HEK293T (cell line): ENCODE results near the gene TCIRG1.

ENCODE experiments used
- CTCF ChIA-PET: fragments of 350-600 bp; formaldehyde crosslinking; extraction: SDS; loops from one replicate; lab custom pipeline; 2021; ENCODE audit warnings: antibody characterized with exemption, inconsistent platforms; lab: Yijun Ruan, JAX
- POLR2A ChIA-PET: fragments of 350-600 bp; formaldehyde crosslinking; extraction: SDS; loops from one replicate; lab custom pipeline; 2020; ENCODE audit warnings: antibody characterized with exemption, inconsistent platforms; lab: Yijun Ruan, JAX
- DNase-seq: peaks from one replicate; pipeline ENCODE4 v3.0.0; 2012; ENCODE audit warnings: mixed read lengths; ENCODE audit errors: extremely low spot score
- ARNT ChIP-seq: fragments of 450-650 bp; IDR thresholded peaks from 2 replicates; pipeline ENCODE4 v1.6.1; 2017; ENCODE audit warnings: mild to moderate bottlenecking
- BHLHE40 ChIP-seq: fragments of 450-650 bp; IDR thresholded peaks from 2 replicates; pipeline ENCODE4 v1.6.1; 2016; ENCODE audit warnings: mild to moderate bottlenecking, moderate library complexity, borderline replicate concordance
- CTBP1 ChIP-seq: fragments of 450-650 bp; IDR thresholded peaks from 2 replicates; pipeline ENCODE4 v1.6.1; 2016; ENCODE audit warnings: borderline replicate concordance
- ELF4 ChIP-seq: fragments of 450-650 bp; IDR thresholded peaks from 2 replicates; pipeline ENCODE4 v1.6.1; 2017; ENCODE audit warnings: antibody characterized with exemption
- FOXA1 ChIP-seq: fragments of 450-650 bp; IDR thresholded peaks from 2 replicates; pipeline ENCODE4 v1.6.1; 2016; ENCODE audit warnings: mild to moderate bottlenecking
- FOXK2 ChIP-seq: fragments of 450-650 bp; IDR thresholded peaks from 2 replicates; pipeline ENCODE4 v1.6.1; 2016; ENCODE audit warnings: mild to moderate bottlenecking
- FOXM1 ChIP-seq: fragments of 450-650 bp; IDR thresholded peaks from 2 replicates; pipeline ENCODE4 v1.6.1; 2017; ENCODE audit warnings: mild to moderate bottlenecking, borderline replicate concordance
- HDGF ChIP-seq: fragments of 450-650 bp; IDR thresholded peaks from 2 replicates; pipeline ENCODE4 v1.6.1; 2017; ENCODE audit warnings: antibody characterized with exemption, borderline replicate concordance
- L3MBTL2 ChIP-seq: fragments of 450-650 bp; conservative IDR thresholded peaks from 2 replicates; pipeline ENCODE4 v1.6.1; 2016; ENCODE audit warnings: mild to moderate bottlenecking
- LEF1 ChIP-seq: fragments of 450-650 bp; IDR thresholded peaks from 2 replicates; pipeline ENCODE4 v1.6.1; 2017; ENCODE audit warnings: mild to moderate bottlenecking, borderline replicate concordance
- NFRKB ChIP-seq: fragments of 450-650 bp; IDR thresholded peaks from 2 replicates; pipeline ENCODE4 v1.6.1; 2016; ENCODE audit warnings: mild to moderate bottlenecking, moderate library complexity
- PKNOX1 ChIP-seq: fragments of 450-650 bp; IDR thresholded peaks from 2 replicates; pipeline ENCODE4 v1.6.1; 2016
- SP1 ChIP-seq: fragments of 450-650 bp; IDR thresholded peaks from 2 replicates; pipeline ENCODE4 v1.6.1; 2017
- SUZ12 ChIP-seq: fragments of 450-650 bp; IDR thresholded peaks from 2 replicates; pipeline ENCODE4 v1.6.1; 2016; ENCODE audit warnings: mild to moderate bottlenecking
- TARDBP ChIP-seq: fragments of 450-650 bp; IDR thresholded peaks from 2 replicates; pipeline ENCODE4 v1.6.1; 2016
- ZNF384 ChIP-seq: fragments of 450-650 bp; IDR thresholded peaks from 2 replicates; pipeline ENCODE4 v1.6.1; 2016

TCIRG1 gene

GRCh38 chr11:68057807-68058206 is 19.0 kb downstream of the TCIRG1 start:
- ChIA-PET CTCF (no interaction called here), POLR2A (no interaction called here)
- TF ChIP-seq CTBP1 (no peak), BHLHE40 (no peak), FOXK2 (no peak), ELF4 (no peak), ARNT (no peak), FOXA1 (no peak), NFRKB (no peak), SUZ12 (no peak), L3MBTL2 (no peak), SP1 (no peak)
- DNase-seq: no peak

GRCh38 chr11:68061508-68061907 is 22.7 kb downstream of the TCIRG1 start:
- DNase-seq: no peak
- ChIA-PET CTCF (no interaction called here), POLR2A (no interaction called here)
- TF ChIP-seq LEF1: no peak
- TF ChIP-seq PKNOX1: no peak

- no peak for DNase-seq
- CTCF ChIA-PET: no interaction called here
- TF ChIP-seq FOXA1: no peak
- no peak for TF ChIP-seq TARDBP
- no peak for TF ChIP-seq CTBP1
- TF ChIP-seq ARNT: no peak
- TF ChIP-seq ZNF384: no peak
- TF ChIP-seq FOXK2: no peak
- TF ChIP-seq L3MBTL2: no peak
- TF ChIP-seq ELF4: no peak
- TF ChIP-seq BHLHE40: no peak
- TF ChIP-seq LEF1: no peak
- TF ChIP-seq SP1: no peak
- no peak for TF ChIP-seq NFRKB
- TF ChIP-seq SUZ12: no peak
- TF ChIP-seq PKNOX1: no peak
- no peak for TF ChIP-seq HDGF
- TF ChIP-seq FOXM1: no peak
- POLR2A ChIA-PET: no interaction called here
Observed at GRCh38 chr11:68064926-68065325, 26.1 kb downstream of the TCIRG1 start.

- ChIA-PET CTCF (no interaction called here), POLR2A (no interaction called here)
- no peak for DNase-seq
- TF ChIP-seq TARDBP: no peak
- no peak for TF ChIP-seq CTBP1
- no peak for TF ChIP-seq L3MBTL2
- no peak for TF ChIP-seq ELF4
- TF ChIP-seq PKNOX1: no peak
- no peak for TF ChIP-seq SP1
- no peak for TF ChIP-seq HDGF
- no peak for TF ChIP-seq NFRKB
- no peak for TF ChIP-seq SUZ12
- TF ChIP-seq BHLHE40: no peak
- TF ChIP-seq FOXK2: no peak
- no peak for TF ChIP-seq LEF1
- no peak for TF ChIP-seq ZNF384
- no peak for TF ChIP-seq ARNT
- no peak for TF ChIP-seq FOXM1
- no peak for TF ChIP-seq FOXA1
Observed at GRCh38 chr11:68065841-68066240, 27.0 kb downstream of the TCIRG1 start.

GRCh38 chr11:68066742-68067141 is 27.9 kb downstream of the TCIRG1 start:
- TF ChIP-seq ARNT (no peak), CTBP1 (no peak), SP1 (no peak), FOXM1 (no peak), HDGF (no peak), FOXA1 (no peak)
- no peak for DNase-seq
- ChIA-PET CTCF (no interaction called here), POLR2A (no interaction called here)

- CTCF ChIA-PET: no interaction called here
- POLR2A ChIA-PET: no interaction called here
- no peak for DNase-seq
Observed at GRCh38 chr11:68067991-68068390, 29.2 kb downstream of the TCIRG1 start.

GRCh38 chr11:68071281-68072048 is 32.6 kb downstream of the TCIRG1 start:
- ChIA-PET CTCF (no interaction called here), POLR2A (interaction anchor here (0.8 kb wide), 1 partner anchor 11 kb away, joined by 3 read pairs; no protein-coding TSS in a partner anchor)
- no peak for DNase-seq
- TF ChIP-seq LEF1: no peak
- TF ChIP-seq ZNF384: no peak
- no peak for TF ChIP-seq TARDBP
- no peak for TF ChIP-seq FOXA1
- no peak for TF ChIP-seq SP1
- no peak for TF ChIP-seq BHLHE40
- no peak for TF ChIP-seq SUZ12
- TF ChIP-seq ARNT: no peak
- no peak for TF ChIP-seq ELF4
- no peak for TF ChIP-seq CTBP1

More at GRCh38 chr11:68067991-68068390, 29.2 kb downstream of the TCIRG1 start:
- no peak for TF ChIP-seq SP1
